Breast epithelium (tissue), 3 donors: Measurements from ENCODE around the gene FSIP2.

ENCODE experiments used
- POLR2A ChIP-seq: fragments of 450-650 bp; IDR thresholded peaks from one replicate; pipeline ENCODE4 v1.6.1; 2016; ENCODE audit warnings: antibody characterized with exemption, mild to moderate bottlenecking, moderate library complexity
- TF ChIP-seq, protein P1 (sequence below), 3 donors: fragments of 450-650 bp; IDR thresholded peaks; one replicate each; pipeline ENCODE4 v1.5.1; 2016 to 2017; ENCODE audit warnings: antibody characterized with exemption in 3 of 3, mild to moderate bottlenecking in 3 of 3, moderate library complexity in 3 of 3

DNA sequence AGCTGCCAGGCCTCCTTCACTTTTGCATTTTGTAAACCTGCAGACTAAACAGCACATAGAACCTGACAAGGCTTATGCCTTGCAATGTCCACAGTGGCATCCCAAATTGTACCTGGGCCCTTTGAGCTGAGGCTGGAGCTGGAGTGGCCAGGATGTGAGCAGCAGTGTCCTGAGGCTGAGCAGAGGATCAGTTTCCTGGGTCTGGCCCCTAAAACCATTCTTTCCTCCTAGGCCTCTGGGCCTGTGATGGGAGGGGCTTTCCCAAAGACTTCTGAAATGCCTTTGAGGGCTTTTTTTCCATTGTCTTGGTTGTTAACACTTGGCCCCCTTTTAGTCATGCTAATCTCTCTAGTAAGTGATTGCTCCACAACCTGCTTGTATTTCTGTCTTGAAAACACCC, 32.8 kb downstream of the FSIP2 start:
- TF ChIP-seq, protein P1, sequence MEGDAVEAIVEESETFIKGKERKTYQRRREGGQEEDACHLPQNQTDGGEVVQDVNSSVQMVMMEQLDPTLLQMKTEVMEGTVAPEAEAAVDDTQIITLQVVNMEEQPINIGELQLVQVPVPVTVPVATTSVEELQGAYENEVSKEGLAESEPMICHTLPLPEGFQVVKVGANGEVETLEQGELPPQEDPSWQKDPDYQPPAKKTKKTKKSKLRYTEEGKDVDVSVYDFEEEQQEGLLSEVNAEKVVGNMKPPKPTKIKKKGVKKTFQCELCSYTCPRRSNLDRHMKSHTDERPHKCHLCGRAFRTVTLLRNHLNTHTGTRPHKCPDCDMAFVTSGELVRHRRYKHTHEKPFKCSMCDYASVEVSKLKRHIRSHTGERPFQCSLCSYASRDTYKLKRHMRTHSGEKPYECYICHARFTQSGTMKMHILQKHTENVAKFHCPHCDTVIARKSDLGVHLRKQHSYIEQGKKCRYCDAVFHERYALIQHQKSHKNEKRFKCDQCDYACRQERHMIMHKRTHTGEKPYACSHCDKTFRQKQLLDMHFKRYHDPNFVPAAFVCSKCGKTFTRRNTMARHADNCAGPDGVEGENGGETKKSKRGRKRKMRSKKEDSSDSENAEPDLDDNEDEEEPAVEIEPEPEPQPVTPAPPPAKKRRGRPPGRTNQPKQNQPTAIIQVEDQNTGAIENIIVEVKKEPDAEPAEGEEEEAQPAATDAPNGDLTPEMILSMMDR (IDR thresholded peaks at IDR 0.05), result no peak
- TF ChIP-seq POLR2A, result no peak
